Glomerular endothelial cell (primary cell): ENCODE results near the gene UMODL1. TPM values are rescaled to one million over a fixed set of nuclear protein-coding genes. Genes with fewer than 3 reads are reported as not detected.

Experiments
- DNase-seq: peaks from one replicate; pipeline ENCODE4 v3.0.0-alpha.2; 2011; ENCODE audit warnings: low read depth, low spot score; ENCODE audit errors: extremely low read depth
- total RNA-seq: library from RNA; depleted of rRNA; stranded (reverse); fragments of >200 nt; gene quantifications from 2 replicates; pipeline ENCODE4 v1.2.3, GENCODE V29; 2015

UMODL1 gene
- total RNA-seq, result not detected in 2 replicates

GRCh38 chr21:42071146-42071737 lies at the start of gene UMODL1:
UMODL1 (plus strand) TSS chr21:42071317; CDS start chr21:42071317, 0 bp downstream.
- no peak for DNase-seq

- no peak for DNase-seq
Measured at GRCh38 chr21:42021371-42022090, 49.6 kb upstream of the UMODL1 start.

GRCh38 chr21:42022091-42022430 lies 49.1 kb upstream of the UMODL1 start:
- DNase-seq, result no peak

- no peak for DNase-seq
Measured at GRCh38 chr21:42022906-42023305, 48.2 kb upstream of the UMODL1 start.

GRCh38 chr21:42025376-42026081 lies 45.6 kb upstream of the UMODL1 start:
- DNase-seq, result no peak

- no peak for DNase-seq
Measured at GRCh38 chr21:42026082-42026435, 45.1 kb upstream of the UMODL1 start.

- no peak for DNase-seq
Measured at GRCh38 chr21:42027085-42027821, 43.9 kb upstream of the UMODL1 start.

GRCh38 chr21:42027822-42028765 lies 43.0 kb upstream of the UMODL1 start:
- DNase-seq, result no peak

GRCh38 chr21:42028766-42029425 lies 42.2 kb upstream of the UMODL1 start:
- no peak for DNase-seq

- DNase-seq, result no peak
Measured at GRCh38 chr21:42030311-42030710, 40.8 kb upstream of the UMODL1 start.

- DNase-seq, result no peak
Measured at GRCh38 chr21:42031241-42031640, 39.9 kb upstream of the UMODL1 start.

GRCh38 chr21:42031816-42032215 lies 39.3 kb upstream of the UMODL1 start:
- no peak for DNase-seq

GRCh38 chr21:42032266-42032665 lies 38.9 kb upstream of the UMODL1 start:
- no peak for DNase-seq

- no peak for DNase-seq
Measured at GRCh38 chr21:42032968-42033367, 38.1 kb upstream of the UMODL1 start.

GRCh38 chr21:42036313-42036712 lies 34.8 kb upstream of the UMODL1 start:
- DNase-seq, result no peak

GRCh38 chr21:42037516-42037915 lies 33.6 kb upstream of the UMODL1 start:
- no peak for DNase-seq

GRCh38 chr21:42037943-42038342 lies 33.2 kb upstream of the UMODL1 start:
- DNase-seq, result no peak

GRCh38 chr21:42038393-42038792 lies 32.7 kb upstream of the UMODL1 start:
- DNase-seq, result no peak

- no peak for DNase-seq
Measured at GRCh38 chr21:42038826-42039425, 32.2 kb upstream of the UMODL1 start.
